HS-5 (cell line): Measurements from ENCODE around the gene MYPN.
A peak's percentile ranks its signal among the peaks of the same experiment; 100 is the strongest.
"Not testable (repeated sequence)": the region's sequence is repeated elsewhere in the genome, so short reads cannot be mapped to it uniquely, and the experiment has no call there.

Experiments used
- DNase-seq: peaks from one replicate; pipeline ENCODE4 v3.0.0-alpha.2; 2012; ENCODE audit warnings: low read depth

The MYPN gene

DNA sequence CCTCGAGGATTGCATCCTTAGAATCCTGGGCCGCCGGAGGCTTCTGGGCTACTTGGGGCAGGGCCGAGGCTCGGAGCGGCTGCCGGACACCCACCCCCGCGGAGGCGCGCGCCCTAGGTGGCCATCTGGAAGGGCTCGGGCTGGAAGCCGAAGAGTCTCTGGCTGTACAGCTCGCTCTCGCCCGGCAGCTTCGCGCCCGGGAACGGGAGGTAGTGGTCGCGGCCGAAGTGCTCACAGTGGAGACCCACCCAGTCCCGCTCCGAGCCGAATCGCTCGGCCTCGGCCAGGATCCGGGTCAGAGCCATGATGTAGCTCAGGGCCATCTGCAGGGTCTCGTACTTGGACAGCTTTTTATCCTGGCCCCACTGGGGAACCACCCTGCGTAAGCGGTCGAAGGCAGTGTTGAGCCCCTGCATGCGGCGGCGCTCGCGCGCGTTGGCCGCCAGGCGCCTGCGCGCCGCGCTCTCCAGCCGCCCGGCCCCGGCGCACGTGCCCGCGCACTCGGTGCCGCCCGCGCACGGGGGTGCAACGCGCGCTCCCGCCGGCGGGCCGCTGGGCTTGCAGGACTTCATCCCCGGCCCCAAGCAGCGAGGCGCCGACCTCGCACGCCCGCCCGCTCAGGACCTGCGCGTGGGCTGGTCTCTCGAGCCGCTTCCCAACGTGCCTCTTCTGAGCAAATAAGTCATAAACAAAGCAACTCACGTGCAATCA is 122.0 kb downstream of the MYPN start:
- DNase-seq = peak; percentile 53

DNA sequence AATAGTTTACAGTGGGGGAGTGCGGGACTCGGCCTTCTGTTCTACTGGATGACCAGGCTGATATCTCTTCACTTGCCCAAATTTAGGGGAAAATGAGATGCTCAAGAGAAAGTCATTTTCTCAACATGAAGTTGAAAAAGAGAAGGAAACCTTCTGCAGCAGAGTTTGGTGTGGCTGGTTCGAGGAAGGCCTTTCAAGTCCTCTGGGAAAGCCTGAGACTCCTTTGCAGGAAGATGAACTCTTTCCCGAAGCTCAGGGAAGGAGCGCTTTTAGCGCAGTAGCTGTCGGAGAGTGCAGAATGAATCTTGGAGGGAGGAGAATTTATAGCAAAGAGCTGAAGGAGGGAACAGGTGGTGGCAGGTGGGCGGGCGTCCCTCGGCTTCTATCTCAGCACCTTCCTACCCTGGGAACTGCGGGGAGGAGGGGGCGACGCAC is 122.5 kb downstream of the MYPN start, which contains the start of gene ATOH7:
TSS of gene ATOH7 (minus strand) at position 297 of the 435 bp plus-strand sequence. CDS start 436 bp downstream, outside the sequence.
- DNase-seq = no peak

DNA sequence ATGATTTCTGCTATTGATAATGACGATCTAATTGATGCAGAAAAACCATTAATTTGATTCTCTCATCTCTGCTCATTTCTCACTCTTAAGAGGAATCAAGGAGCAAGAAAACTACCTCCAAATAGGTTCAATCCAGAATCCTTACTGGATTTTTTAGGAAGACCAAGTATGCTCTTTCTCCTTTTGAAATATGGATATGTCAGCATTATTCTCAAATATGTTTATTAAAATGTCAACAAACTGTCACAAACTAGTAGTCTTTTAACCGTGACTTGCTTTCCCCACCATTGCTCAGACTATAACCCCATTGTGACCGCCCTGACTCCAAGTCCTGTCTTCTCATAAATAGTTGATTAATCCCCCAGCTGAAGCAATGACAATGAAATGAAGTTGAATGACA is 123.8 kb downstream of the MYPN start:
- no peak for DNase-seq

DNA sequence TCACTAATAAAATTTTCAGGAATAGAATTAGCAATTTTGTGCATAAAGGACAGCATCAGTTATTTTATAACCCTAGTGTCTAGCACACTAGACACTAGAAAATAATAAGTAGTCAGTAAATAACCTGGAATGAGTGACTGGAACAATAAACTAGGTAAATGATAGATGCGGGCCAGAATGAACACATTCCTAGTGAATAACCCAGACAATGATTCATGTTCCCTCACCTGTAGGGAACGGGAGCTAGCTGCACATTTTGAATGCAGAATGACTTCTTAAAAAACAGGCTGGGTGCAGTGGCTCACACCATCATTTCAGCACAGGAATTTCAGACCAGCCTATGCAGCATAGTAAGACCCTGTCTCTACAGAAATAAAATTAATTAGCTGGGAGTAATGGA is 125.8 kb downstream of the MYPN start:
- DNase-seq = no peak

DNA sequence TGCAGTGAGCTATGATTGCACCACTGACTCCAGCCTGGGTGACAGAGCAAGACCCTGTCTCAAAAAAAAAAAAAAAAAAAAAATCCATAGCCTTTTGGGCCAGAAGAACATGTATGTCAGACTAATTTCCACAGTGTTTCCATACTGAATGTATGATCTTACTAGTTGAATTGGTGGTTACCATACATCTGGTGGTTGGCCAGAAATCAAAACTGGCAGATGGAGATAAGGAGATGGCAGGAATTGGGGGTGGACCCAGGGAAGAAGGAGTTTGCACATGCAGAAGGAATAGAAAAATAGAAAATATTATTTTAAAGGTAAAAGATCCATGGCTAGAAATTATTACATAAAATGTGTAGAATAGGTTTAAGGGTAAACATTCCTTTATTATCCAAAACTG is 126.3 kb downstream of the MYPN start:
- no peak for DNase-seq

DNA sequence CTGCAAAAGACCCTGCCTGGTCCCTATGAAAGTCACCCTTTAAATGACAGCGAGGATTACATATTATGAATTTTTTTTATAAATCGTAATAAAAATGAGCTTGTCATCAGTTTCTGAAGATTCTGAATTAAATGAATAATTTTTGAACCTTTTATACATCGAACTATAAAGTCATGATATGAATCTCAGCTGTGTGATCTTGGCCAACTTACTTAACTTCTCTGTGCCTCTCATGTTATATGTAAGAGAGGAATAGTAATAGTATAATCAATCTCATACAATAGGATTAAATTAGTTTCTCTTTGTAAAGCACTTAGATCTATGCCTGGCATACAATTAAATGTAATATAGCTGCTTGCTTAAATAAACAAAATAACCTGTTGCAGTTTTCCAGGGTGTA is 127.9 kb downstream of the MYPN start:
- DNase-seq = no peak

DNA sequence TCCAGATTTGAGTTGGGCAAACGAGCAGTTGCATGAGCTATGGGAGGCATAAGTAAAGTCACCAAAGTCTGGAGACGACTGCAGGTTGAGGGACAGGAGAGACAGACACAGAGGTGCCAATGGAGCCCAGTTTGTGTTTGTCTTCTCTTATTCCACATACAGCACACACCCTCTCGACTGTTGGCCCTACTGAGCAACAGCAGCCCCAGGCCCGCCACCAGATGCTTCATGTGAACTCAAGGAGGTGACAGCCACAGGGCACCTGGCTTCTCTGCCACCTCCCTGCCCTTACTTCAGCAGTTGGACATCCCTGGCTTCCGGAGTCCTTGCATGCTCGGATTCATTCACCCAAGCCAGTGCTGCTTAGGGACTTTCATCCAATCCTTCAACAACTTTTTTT is 129.1 kb downstream of the MYPN start:
- no peak for DNase-seq

DNA sequence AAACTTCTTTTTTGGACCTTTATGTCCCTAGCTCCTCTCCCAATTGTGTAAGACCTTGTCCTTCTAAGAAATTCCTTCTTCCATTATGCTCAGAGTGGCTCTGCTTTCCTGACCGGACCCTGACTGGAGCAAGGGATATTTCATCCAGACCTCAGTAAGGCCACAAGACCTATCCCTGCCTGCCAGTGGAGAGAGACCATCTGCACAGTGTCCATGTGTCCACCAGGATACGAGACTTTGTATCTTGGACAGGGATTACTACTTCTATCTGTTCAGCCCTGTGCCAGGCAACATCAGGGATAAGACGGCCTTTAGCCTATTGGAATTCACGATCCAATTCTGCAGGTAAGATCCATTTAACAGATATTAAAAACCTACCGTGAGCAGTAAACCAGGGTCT is 129.8 kb downstream of the MYPN start:
- no peak for DNase-seq

DNA sequence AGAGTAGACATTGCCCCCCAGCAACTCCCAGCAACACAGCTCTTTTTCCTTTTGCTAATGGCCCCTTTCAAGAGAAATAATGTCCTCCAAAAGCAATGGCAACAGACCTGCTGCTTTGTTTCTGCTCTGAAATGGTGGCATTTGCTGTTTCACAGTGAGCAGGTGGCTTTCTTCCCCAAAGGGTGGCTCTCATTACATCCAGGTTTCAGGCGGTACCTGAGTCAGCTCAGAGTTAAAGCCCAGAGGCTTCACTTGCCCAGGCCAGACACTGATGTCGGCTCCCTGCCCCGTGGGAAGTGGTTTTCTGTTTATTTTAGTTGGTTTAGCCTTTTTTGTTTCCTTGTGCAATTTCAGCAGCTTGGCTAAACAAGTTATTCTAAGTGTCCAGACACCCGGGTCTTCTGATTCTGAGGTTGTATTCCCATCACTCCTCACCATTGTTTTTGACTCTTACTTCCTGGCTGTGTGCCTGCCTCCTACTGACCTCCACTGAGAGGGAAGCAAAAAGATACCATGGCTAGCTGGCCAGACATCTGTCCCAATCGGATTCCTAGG is 130.4 kb downstream of the MYPN start:
- no peak for DNase-seq

DNA sequence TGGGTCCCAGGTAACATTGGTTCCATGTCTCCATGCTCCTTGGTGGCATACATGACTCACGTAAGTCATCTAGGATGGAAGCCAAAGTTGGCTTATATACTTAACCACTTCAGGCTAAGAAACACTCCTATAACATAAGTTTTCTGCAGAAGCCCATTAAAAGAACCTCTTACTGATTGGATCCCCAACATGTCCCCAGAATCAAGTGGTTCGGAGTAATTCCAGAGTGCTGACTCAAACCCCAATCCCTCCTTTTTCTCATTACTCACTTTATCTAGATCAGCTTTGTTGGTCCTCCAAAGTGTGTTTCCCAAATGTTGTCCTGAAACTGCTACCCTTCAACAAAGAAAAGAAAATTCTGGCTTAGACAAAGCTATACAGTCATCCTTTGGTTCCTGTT is 132.8 kb downstream of the MYPN start:
- DNase-seq = no peak

DNA sequence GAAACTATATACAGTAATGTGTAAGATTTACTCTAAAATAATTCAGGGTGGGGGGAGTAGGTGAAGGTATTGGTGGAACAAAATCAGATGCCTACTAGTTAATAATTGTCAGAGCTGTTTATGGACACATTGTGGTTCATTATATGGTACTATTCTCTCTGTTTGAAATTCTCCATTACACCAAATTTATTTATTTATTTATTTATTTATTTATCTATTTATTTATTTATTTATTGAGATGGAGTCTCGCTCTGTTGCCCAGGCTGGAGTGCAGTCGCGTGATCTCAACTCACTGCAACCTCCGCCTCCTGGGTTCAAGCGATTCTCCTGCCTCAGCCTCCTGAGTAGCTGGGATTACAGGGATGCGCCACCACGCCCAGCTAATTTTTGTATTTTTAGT is 137.1 kb downstream of the MYPN start:
- not testable (repeated sequence) for DNase-seq

DNA sequence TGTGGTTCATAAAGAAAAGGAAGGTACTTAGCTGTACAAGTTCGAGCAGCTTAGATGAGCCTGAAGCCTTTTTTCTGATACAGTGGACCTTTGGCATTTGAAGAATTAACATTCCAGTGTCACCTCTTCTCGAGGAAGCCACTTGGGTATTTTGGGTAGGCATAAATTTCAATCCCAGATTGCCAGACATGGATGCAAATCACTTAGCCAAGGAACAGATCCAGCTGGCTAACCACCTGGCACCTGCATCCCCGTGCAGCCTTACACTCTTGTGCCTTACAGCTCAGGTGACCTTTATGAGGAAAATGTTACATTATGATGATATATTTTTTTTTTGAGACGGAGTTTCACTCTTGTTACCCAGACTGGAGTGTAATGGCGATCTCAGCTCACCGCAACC is 138.6 kb downstream of the MYPN start:
- no peak for DNase-seq

DNA sequence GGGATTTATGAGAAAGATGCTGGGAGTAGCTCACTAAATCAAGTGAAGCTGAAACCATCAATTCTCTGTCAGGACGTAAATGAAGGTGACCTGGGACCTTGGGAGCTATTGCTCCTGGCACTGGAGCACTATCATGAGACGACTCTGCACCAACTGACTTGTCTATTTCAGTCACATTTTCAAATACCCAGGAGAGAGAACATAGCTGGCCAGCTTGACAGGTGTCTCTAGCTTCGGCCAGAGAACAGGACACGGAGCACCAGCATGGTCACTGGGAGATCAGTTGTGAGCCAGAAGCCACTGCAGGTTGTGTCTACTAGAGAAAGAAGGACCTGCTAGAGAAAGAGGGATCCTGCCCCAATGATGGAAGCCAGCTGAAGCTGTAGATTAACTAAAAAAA is 140.0 kb downstream of the MYPN start:
- no peak for DNase-seq

DNA sequence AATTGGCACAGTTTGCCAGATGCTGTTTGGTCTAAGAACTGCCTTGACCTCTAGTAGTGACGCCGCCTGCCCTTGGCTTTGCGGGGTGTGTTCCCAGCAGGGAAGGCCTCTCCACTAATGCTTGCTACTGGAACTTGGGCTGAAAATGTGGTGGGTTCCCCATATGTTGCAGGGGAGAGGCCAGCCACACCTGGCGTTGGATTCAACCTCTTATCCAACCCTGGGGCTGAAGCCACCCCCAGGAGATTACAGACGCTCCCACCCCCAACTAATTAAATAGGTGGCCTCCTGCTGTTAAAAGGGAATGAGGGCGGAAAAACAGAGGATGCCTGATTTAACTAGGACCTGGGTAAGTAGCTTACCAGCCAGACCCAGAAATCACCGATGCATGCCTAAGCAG is 141.9 kb downstream of the MYPN start:
- DNase-seq = no peak

DNA sequence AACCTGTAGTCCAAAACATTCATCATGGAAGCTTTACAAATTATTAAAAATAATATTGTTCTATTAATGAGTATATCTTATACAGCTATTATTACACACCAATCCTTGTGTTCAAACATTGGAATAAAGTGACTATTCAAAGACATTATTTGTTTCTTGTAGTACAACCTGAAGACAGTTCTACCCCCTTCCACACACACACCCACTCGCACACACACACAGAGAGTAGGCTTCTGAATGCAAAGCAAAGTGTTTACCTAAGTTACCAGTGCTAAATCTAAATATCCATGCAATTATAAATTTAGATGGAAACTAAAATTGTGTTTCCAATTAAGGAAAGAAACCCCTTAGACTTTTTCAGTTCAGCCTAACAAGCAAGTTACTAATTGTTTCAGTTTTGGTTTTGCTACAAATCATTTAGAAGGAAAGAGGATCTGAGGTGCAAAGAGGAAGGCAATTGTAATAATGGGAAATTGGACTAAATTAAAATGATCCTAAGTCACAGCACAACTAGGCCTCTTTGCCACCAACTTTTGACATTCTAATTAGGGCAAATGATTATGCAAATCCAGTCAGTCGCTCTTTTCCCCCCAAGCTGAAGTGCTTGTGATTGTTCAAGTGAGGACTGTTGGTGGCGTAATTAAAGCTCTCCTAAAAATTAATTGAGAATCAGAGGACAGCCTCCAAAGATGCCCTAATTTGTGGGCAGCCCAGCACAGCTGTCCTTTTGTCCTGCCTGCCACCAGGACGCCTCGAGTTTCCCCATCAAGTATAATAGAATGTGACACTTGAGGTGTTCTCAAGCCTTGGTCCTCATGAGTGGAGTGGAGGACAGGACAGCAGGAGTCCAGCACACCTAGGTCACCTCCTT is 142.6 kb downstream of the MYPN start:
- DNase-seq = no peak

DNA sequence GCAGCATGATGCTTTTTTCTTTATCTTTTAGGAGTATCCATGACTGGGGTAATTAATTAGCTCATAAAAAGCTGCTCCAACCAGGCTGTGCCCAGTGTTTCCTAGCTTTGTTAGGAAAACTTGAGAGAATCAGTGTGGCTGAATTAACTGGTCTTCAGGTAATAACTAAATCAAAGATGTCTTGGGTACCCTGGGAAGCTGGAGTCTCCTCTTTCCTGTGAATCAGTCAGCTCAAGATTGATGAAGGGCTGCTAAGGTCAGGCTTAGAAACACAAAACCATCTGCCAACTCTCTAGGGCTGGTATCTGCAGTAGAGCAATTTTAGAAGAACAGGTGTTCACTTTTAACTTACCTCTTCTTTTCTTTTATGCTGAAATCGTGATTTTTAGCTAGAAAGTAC is 144.1 kb downstream of the MYPN start:
- no peak for DNase-seq

DNA sequence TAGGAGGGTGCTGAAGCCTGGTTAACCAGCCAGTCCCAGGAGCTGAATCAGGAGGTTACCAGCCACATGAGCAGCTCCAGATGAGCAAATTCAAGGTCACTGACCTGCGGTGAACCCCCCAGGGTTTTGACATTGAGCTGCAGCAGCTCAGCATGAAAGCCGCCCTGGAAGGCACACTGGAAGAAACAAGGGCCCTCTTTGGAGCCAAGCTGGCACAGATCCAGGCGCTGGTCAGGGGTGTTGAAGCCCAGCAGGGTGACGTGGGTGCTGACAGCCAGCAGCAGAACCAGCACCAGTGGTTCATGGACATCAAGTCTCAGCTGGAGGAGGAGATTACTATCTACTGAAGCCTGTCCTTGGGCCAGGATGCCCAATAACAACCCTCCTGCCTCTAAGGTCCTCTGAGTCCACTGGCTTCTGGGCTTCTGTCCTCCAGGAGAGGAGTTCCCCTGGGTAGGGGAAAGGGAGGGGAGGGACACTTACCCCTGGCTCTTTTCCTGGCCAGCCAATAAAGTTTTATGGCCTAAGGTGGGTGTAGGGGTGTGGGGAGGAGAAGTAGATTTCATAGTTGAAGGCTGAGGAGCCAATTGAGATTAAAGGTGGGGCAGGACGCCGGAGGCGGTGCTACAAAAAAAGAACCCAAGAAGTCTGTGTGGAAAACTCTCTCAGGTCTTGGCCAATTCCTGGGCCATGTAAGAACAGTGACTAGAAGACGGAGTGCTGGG is 152.0 kb downstream of the MYPN start:
- DNase-seq = no peak
